Stimulated activated effector memory CD8-positive, alpha-beta T cell treated with anti-CD3 and anti-CD28 coated beads, Interleukin-12 subunit alpha, Interleukin-12 subunit beta, amount 100 ng/mL, for 72 hours (primary cell): Measurements from ENCODE around the gene EXOC6B.

Experiments
- ATAC-seq: fragments of 150-1000 bp; cut with Tn5 transposase; 2 replicates; pipeline ENCODE4 v1.10.0; 2021
- DNase-seq, 2 donors: peaks; one replicate each; pipeline ENCODE4 v3.0.0; 2021 to 2022; ENCODE audit warnings: low spot score in 2 of 2
- H3K27ac Mint-ChIP-seq: one replicate; pipeline ENCODE4 v1.8.0; 2022; ENCODE audit warnings: mild to moderate bottlenecking, mixed read lengths
- H3K36me3 Mint-ChIP-seq: one replicate; pipeline ENCODE4 v1.8.0; 2022; ENCODE audit warnings: mild to moderate bottlenecking, mixed read lengths
- H3K4me1 Mint-ChIP-seq: one replicate; pipeline ENCODE4 v1.8.0; 2022; ENCODE audit warnings: mixed read lengths
- H3K4me3 Mint-ChIP-seq: one replicate; pipeline ENCODE4 v1.8.0; 2022; ENCODE audit warnings: mild to moderate bottlenecking, mixed read lengths
- H3K9me3 Mint-ChIP-seq: one replicate; pipeline ENCODE4 v1.8.0; 2022; ENCODE audit warnings: mixed read lengths

Gene EXOC6B

GRCh38 chr2:72127401-72128058, 698.3 kb downstream of the EXOC6B start:
- ATAC-seq (peak; percentile 6), DNase-seq (no peak)
- Mint-ChIP-seq H3K27ac (no peak overlapping the region), H3K4me1 (peaks cover 6% of the 10 kb centered on the region), H3K36me3 (no peaks in the 10 kb centered on the region), H3K9me3 (no peaks in the 10 kb centered on the region), H3K4me3 (no peak overlapping the region)

- H3K4me3 Mint-ChIP-seq, result no peak overlapping the region
- no peaks in the 10 kb centered on the region for H3K36me3 Mint-ChIP-seq
- H3K9me3 Mint-ChIP-seq, result no peaks in the 10 kb centered on the region
- H3K27ac Mint-ChIP-seq, result no peak overlapping the region
- DNase-seq, result no peak
- ATAC-seq, result no peak
- peaks cover 6% of the 10 kb centered on the region for H3K4me1 Mint-ChIP-seq
Observed at GRCh38 chr2:72126186-72127100, 699.4 kb downstream of the EXOC6B start.
